K562 (cell line): ENCODE results near the gene TNFRSF18.

ENCODE experiments used
- CTCF ChIP-seq, 3 experiments: IDR thresholded peaks in 2 of 3; conservative IDR thresholded peaks in 1 of 3; 2 replicates each; pipeline ENCODE4 v1.5.1; 2011 to 2012; ENCODE audit warnings: low read length in 3 of 3, mild to moderate bottlenecking in 3 of 3, control low read depth in 2 of 3, improper control_type of control experiment in 1 of 3, inconsistent platforms in 1 of 3, low read depth in 1 of 3, mixed read lengths in 1 of 3, moderate library complexity in 1 of 3; ENCODE audit not compliant: insufficient read depth in 2 of 3
- FOXJ2 ChIP-seq: fragments of 200-800 bp; sonication (Bioruptor generic); IDR thresholded peaks from 2 replicates; pipeline ENCODE4 v1.6.1; 2016; ENCODE audit warnings: missing genetic modification characterization, missing compliant biosample characterization
- IRF2 ChIP-seq: sonication (generic); formaldehyde crosslinking; IDR thresholded peaks from 2 replicates; pipeline ENCODE4 v1.8.1; 2022; ENCODE audit warnings: mild to moderate bottlenecking, missing genetic modification reagents
- KAT7 ChIP-seq: sonication (generic); formaldehyde crosslinking; IDR thresholded peaks from 2 replicates; pipeline ENCODE4 v1.8.0; 2022; ENCODE audit warnings: missing genetic modification reagents, mild to moderate bottlenecking, borderline replicate concordance
- MAX ChIP-seq: sonication (generic); formaldehyde crosslinking; IDR thresholded peaks from 2 replicates; pipeline ENCODE4 v1.9.0; 2022; ENCODE audit warnings: mild to moderate bottlenecking, missing genetic modification reagents
- PATZ1 ChIP-seq: fragments of 250-450 bp; sonication (Bioruptor Pico); IDR thresholded peaks from 2 replicates; pipeline ENCODE4 v1.5.0; 2020; ENCODE audit warnings: mild to moderate bottlenecking, borderline replicate concordance
- SAFB ChIP-seq: fragments of 200-400 bp; formaldehyde crosslinking; IDR thresholded peaks from 2 replicates; pipeline ENCODE4 v1.6.1; 2017; ENCODE audit warnings: low read depth, low read length, borderline replicate concordance
- THRAP3 ChIP-seq: fragments of 450-650 bp; IDR thresholded peaks from 2 replicates; pipeline ENCODE4 v1.6.1; 2016; ENCODE audit warnings: mild to moderate bottlenecking, inconsistent platforms, borderline replicate concordance

GRCh38 chr1:1242461-1243265 is 36.3 kb upstream of the TNFRSF18 start:
- TF ChIP-seq THRAP3 (no peak), CTCF (IDR thresholded peaks at IDR 0.05 in 2 of 3, conservative IDR thresholded peaks at IDR 0.05 in 1 of 3; ENCODE audit: insufficient read depth in 2 of 3, low read depth in 1 of 3, low read length in 3 of 3) (no peak), PATZ1 (no peak), SAFB (no peak), FOXJ2 (tag) (no peak), KAT7 (CRISPR knock-in tag) (no peak), IRF2 (CRISPR knock-in tag) (no peak), MAX (no peak)
